ENCODE measurements around the gene KBTBD7.

DNA sequence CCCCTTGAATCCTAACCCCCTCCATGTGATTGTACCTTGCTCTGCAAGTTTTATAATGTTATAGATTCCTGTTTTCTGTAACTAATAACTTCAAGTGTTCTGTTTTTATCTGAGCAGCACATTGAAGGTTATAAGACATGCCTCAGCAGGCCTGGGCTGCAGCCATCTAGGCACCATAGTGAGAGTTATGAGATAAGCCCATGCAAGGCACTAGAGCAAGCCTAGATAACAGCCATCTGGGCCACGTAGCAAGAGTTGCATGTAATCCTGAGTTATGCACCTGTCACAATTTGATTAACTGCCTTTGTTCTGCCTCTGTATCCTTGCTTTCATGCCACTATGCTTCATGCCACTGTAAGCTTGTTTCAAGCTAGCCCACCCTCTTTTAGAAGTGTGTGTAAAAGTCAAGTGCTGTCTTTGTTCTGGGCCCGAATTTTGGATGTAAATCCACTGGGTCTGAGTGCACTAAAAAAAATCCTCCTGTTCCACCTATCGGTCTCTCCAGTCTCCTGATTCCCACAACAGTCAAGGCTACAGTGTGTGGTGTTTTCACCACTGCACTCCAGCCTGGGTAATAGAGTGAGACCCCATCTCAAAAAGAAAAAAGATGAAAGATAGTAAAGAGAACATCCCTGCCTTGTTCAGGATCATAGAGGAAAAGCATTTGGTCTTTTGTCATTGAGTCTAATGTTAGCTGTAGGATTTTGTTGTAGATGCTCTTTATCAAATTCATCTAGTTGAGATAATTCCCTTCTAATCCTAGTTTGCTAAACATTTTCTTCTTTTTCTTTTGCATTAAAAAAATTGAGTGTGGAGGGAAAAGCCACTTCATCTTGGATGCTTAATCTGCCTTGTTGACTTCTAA, 45.7 kb downstream of the KBTBD7 start:
- TF ChIP-seq ZNF70 (CRISPR knock-in tag; IDR thresholded peaks at IDR 0.05) (no peak), ZFP3 (CRISPR knock-in tag; IDR thresholded peaks at IDR 0.05) (no peak), ZNF8 (CRISPR knock-in tag; IDR thresholded peaks at IDR 0.05) (no peak), PPARA (CRISPR knock-in tag; IDR thresholded peaks at IDR 0.05; ENCODE audit: borderline replicate concordance) (no peak), ZNF565 (CRISPR knock-in tag; conservative IDR thresholded peaks at IDR 0.05; ENCODE audit: low read depth) (no peak), ZFP30 (CRISPR knock-in tag; IDR thresholded peaks at IDR 0.05) (no peak), BACH2 (CRISPR knock-in tag; IDR thresholded peaks at IDR 0.05; ENCODE audit: borderline replicate concordance) (no peak), ARNTL (CRISPR knock-in tag; IDR thresholded peaks at IDR 0.05; ENCODE audit: borderline replicate concordance, low read depth) (no peak), RARB (CRISPR knock-in tag; IDR thresholded peaks at IDR 0.05) (no peak), TOX (CRISPR knock-in tag; IDR thresholded peaks at IDR 0.05; ENCODE audit: borderline replicate concordance) (no peak), TCF4 (CRISPR knock-in tag; IDR thresholded peaks at IDR 0.05; ENCODE audit: borderline replicate concordance) (no peak), ZC3H10 (CRISPR knock-in tag; IDR thresholded peaks at IDR 0.05) (no peak)
- TF ChIP-seq, protein P1, sequence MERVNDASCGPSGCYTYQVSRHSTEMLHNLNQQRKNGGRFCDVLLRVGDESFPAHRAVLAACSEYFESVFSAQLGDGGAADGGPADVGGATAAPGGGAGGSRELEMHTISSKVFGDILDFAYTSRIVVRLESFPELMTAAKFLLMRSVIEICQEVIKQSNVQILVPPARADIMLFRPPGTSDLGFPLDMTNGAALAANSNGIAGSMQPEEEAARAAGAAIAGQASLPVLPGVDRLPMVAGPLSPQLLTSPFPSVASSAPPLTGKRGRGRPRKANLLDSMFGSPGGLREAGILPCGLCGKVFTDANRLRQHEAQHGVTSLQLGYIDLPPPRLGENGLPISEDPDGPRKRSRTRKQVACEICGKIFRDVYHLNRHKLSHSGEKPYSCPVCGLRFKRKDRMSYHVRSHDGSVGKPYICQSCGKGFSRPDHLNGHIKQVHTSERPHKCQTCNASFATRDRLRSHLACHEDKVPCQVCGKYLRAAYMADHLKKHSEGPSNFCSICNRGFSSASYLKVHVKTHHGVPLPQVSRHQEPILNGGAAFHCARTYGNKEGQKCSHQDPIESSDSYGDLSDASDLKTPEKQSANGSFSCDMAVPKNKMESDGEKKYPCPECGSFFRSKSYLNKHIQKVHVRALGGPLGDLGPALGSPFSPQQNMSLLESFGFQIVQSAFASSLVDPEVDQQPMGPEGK (CRISPR knock-in tag; IDR thresholded peaks at IDR 0.05; ENCODE audit: borderline replicate concordance), result no peak
- TF ChIP-seq, protein P2, sequence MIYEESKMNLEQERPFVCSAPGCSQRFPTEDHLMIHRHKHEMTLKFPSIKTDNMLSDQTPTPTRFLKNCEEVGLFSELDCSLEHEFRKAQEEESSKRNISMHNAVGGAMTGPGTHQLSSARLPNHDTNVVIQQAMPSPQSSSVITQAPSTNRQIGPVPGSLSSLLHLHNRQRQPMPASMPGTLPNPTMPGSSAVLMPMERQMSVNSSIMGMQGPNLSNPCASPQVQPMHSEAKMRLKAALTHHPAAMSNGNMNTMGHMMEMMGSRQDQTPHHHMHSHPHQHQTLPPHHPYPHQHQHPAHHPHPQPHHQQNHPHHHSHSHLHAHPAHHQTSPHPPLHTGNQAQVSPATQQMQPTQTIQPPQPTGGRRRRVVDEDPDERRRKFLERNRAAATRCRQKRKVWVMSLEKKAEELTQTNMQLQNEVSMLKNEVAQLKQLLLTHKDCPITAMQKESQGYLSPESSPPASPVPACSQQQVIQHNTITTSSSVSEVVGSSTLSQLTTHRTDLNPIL (CRISPR knock-in tag; IDR thresholded peaks at IDR 0.05; ENCODE audit: low read depth), result no peak

Data from SK-N-SH treated with all-trans-retinoic acid at 6 μM for 48 hours (cell line).